C4-2B (cell line): Measurements from ENCODE around the gene RAB7B.

Experiments
- CTCF ChIP-seq: fragments of 450-650 bp; conservative IDR thresholded peaks from 2 replicates; pipeline ENCODE4 v1.5.1; 2017; ENCODE audit warnings: mild to moderate bottlenecking
- ZFX ChIP-seq: fragments of 450-650 bp; IDR thresholded peaks from 2 replicates; pipeline ENCODE4 v1.6.1; 2017

- TF ChIP-seq CTCF, result no peak
- no peak for TF ChIP-seq ZFX
Observed at GRCh38 chr1:205951746-205952145, 51.4 kb downstream of the RAB7B start.
